ENCODE measurements around the gene ZNF768. TPM values are rescaled to one million over a fixed set of nuclear protein-coding genes. Genes with fewer than 3 reads are reported as not detected.
A peak's percentile ranks its signal among the peaks of the same experiment; 100 is the strongest.

ZNF768 gene
- total and polyA plus RNA-seq, 2 of the 13 experiments (the other 11 are each of a cell fraction or from before 2014, with no cell fraction given) = 26.7 to 34.4 TPM

DNA sequence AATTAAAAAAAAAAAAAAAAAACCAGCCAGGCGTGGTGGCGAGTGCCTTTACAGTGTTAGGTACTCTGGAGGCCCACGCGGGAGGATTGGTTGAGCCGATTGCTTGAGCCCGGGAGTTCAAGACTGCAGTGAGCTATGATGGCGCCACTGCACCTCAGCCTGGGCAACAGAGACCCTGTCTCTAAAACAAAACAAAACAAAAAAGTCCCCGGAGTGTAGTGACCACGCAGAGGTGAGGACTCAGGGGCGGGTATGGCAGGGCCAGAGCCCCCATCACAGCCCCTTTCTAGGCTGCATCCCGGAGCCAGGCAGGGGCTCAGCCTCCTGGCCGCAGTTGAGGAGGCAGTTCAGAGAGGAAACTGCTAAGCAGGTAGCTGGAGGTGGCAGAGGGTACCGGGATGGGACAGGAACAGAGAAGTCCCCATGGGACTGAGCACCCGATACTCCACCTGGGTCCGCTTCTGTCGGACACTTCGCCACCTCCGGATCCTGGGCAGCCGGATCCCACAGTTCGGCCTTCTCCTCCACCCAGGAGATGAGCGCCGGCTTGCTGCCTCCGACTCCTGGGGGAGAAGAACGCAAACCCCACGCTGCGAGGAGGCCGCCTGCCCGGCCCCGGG, 7.5 kb upstream of the ZNF768 start (continued):
- TF ChIP-seq ZBTB21 (CRISPR knock-in tag; IDR thresholded peaks at IDR 0.05) (no peak), HMGXB3 (CRISPR knock-in tag; IDR thresholded peaks at IDR 0.05; ENCODE audit: borderline replicate concordance) (no peak), ZNF557 (CRISPR knock-in tag; IDR thresholded peaks at IDR 0.05) (0 out of 2 replicates have a peak, but pooled peaks have one; percentile 9), ZNF138 (CRISPR knock-in tag; IDR thresholded peaks at IDR 0.05; ENCODE audit: low read depth) (no peak), KDM5A (IDR thresholded peaks at IDR 0.05; ENCODE audit: borderline replicate concordance, low read length) (peak; percentile 19; the same call in 1 of the 2 replicates), THAP7 (CRISPR knock-in tag; IDR thresholded peaks at IDR 0.05) (no peak; the same call in 1 of the 2 replicates), ZSCAN25 (CRISPR knock-in tag; IDR thresholded peaks at IDR 0.05) (no peak), NFKBIZ (CRISPR knock-in tag; IDR thresholded peaks at IDR 0.05) (no peak), PRMT3 (CRISPR knock-in tag; IDR thresholded peaks at IDR 0.05; ENCODE audit: borderline replicate concordance, low read depth) (no peak), CERS6 (CRISPR knock-in tag; IDR thresholded peaks at IDR 0.05) (0 out of 2 replicates have a peak, but pooled peaks have one; percentile 18), PAF1 (CRISPR knock-in tag; IDR thresholded peaks at IDR 0.05) (no peak), FIP1L1 (IDR thresholded peaks at IDR 0.05; ENCODE audit: borderline replicate concordance, insufficient read depth, low read depth, low read length) (no peak)
- TF ChIP-seq, protein P1, sequence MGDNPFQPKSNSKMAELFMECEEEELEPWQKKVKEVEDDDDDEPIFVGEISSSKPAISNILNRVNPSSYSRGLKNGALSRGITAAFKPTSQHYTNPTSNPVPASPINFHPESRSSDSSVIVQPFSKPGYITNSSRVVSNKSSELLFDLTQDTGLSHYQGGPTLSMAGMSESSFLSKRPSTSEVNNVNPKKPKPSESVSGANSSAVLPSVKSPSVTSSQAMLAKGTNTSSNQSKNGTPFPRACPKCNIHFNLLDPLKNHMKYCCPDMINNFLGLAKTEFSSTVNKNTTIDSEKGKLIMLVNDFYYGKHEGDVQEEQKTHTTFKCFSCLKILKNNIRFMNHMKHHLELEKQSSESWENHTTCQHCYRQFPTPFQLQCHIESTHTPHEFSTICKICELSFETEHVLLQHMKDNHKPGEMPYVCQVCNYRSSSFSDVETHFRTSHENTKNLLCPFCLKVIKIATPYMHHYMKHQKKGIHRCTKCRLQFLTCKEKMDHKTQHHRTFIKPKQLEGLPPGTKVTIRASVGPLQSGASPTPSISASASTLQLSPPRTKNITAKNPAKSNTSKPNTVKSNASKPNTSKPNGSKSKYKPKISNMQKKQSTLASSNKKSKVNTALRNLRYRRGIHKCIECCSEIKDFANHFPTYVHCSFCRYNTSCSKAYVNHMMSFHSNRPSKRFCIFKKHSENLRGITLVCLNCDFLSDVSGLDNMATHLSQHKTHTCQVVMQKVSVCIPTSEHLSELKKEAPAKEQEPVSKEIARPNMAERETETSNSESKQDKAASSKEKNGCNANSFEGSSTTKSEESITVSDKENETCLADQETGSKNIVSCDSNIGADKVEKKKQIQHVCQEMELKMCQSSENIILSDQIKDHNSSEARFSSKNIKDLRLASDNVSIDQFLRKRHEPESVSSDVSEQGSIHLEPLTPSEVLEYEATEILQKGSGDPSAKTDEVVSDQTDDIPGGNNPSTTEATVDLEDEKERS (CRISPR knock-in tag; IDR thresholded peaks at IDR 0.05) = no peak
- TF ChIP-seq, protein P2, sequence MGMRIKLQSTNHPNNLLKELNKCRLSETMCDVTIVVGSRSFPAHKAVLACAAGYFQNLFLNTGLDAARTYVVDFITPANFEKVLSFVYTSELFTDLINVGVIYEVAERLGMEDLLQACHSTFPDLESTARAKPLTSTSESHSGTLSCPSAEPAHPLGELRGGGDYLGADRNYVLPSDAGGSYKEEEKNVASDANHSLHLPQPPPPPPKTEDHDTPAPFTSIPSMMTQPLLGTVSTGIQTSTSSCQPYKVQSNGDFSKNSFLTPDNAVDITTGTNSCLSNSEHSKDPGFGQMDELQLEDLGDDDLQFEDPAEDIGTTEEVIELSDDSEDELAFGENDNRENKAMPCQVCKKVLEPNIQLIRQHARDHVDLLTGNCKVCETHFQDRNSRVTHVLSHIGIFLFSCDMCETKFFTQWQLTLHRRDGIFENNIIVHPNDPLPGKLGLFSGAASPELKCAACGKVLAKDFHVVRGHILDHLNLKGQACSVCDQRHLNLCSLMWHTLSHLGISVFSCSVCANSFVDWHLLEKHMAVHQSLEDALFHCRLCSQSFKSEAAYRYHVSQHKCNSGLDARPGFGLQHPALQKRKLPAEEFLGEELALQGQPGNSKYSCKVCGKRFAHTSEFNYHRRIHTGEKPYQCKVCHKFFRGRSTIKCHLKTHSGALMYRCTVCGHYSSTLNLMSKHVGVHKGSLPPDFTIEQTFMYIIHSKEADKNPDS (CRISPR knock-in tag; IDR thresholded peaks at IDR 0.05) = 0 out of 2 replicates have a peak, but pooled peaks have one; percentile 53

All from HepG2 (cell line).